ENCODE measurements around the gene GJA9.

The GJA9 gene

GRCh38 chr1:38898653-38899230, 17.4 kb upstream of the GJA9 start:
- no peaks in the 10 kb centered on the region for H3K27me3 ChIP-seq (ENCODE audit: insufficient read depth, insufficient read length)
- no peak overlapping the region for H3K4me3 ChIP-seq (ENCODE audit: insufficient read length, low read depth)
- H3K4me1 ChIP-seq (ENCODE audit: insufficient read depth, insufficient read length), result no peaks in the 10 kb centered on the region
- no peaks in the 10 kb centered on the region for H3K36me3 ChIP-seq (ENCODE audit: insufficient read depth, insufficient read length, low read length)
- no peak for DNase-seq (ENCODE audit: low read depth, low spot score)
- no peak overlapping the region for H3K9ac ChIP-seq (ENCODE audit: insufficient read length, low read depth)
- H3K9me3 ChIP-seq (ENCODE audit: insufficient read depth, low read length), result no peaks in the 10 kb centered on the region
- TF ChIP-seq ZNF274 (IDR thresholded peaks at IDR 0.05; ENCODE audit: low read depth, low read length), result no peak

- Histone ChIP-seq H3K27me3 (ENCODE audit: insufficient read depth, insufficient read length) (no peaks in the 10 kb centered on the region), H3K9me3 (ENCODE audit: insufficient read depth, low read length) (no peaks in the 10 kb centered on the region), H3K4me3 (ENCODE audit: insufficient read length, low read depth) (no peak overlapping the region), H3K9ac (ENCODE audit: insufficient read length, low read depth) (no peak overlapping the region), H3K4me1 (ENCODE audit: insufficient read depth, insufficient read length) (no peaks in the 10 kb centered on the region), H3K36me3 (ENCODE audit: insufficient read depth, insufficient read length, low read length) (no peaks in the 10 kb centered on the region)
- TF ChIP-seq SUZ12 (IDR thresholded peaks at IDR 0.05; ENCODE audit: extremely low read depth, insufficient read depth, insufficient read length), result no peak
- no peak for TF ChIP-seq YY1 (IDR thresholded peaks at IDR 0.05; ENCODE audit: insufficient read depth, insufficient read length)
- TF ChIP-seq ZNF274 (IDR thresholded peaks at IDR 0.05; ENCODE audit: low read depth, low read length), result no peak
- DNase-seq (ENCODE audit: low read depth, low spot score), result no peak
Observed at GRCh38 chr1:38896169-38896568, 14.8 kb upstream of the GJA9 start.

DNA sequence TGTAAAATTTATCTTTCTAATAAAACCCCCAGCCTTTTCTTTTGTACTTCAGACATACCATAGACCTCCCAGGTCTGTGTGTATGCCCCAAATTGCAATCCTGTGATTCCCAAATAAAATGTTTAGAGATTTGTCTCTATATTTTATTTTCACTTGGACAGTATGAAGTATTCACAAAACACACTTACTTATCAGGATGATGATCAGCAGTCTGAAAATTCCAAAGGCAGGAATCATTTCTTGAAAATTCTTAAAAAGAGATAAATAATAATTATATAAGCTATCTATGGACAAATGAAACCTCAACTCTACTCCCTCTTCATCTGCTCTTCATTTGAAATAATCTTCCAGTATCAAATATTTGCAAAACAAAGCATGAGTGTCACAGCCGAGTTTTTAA, 11.6 kb upstream of the GJA9 start:
- H3K9me3 ChIP-seq (ENCODE audit: insufficient read depth, low read length), result no peaks in the 10 kb centered on the region

GRCh38 chr1:38891753-38892152, 10.4 kb upstream of the GJA9 start:
- Histone ChIP-seq H3K4me3 (ENCODE audit: insufficient read length, low read depth) (no peak overlapping the region), H3K9ac (ENCODE audit: insufficient read length, low read depth) (no peak overlapping the region), H3K9me3 (ENCODE audit: insufficient read depth, low read length) (no peaks in the 10 kb centered on the region), H3K27me3 (ENCODE audit: insufficient read depth, insufficient read length) (no peaks in the 10 kb centered on the region), H3K4me1 (ENCODE audit: insufficient read depth, insufficient read length) (no peaks in the 10 kb centered on the region), H3K36me3 (ENCODE audit: insufficient read depth, insufficient read length, low read length) (no peaks in the 10 kb centered on the region)
- no peak for TF ChIP-seq ZNF274 (IDR thresholded peaks at IDR 0.05; ENCODE audit: low read depth, low read length)
- TF ChIP-seq YY1 (IDR thresholded peaks at IDR 0.05; ENCODE audit: insufficient read depth, insufficient read length), result no peak
- TF ChIP-seq SUZ12 (IDR thresholded peaks at IDR 0.05; ENCODE audit: extremely low read depth, insufficient read depth, insufficient read length), result no peak
- DNase-seq (ENCODE audit: low read depth, low spot score), result peak; percentile 43

More for the DNA sequence above, 11.6 kb upstream of the GJA9 start:
- no peaks in the 10 kb centered on the region for H3K4me1 ChIP-seq (ENCODE audit: insufficient read depth, insufficient read length)
- no peak overlapping the region for H3K4me3 ChIP-seq (ENCODE audit: insufficient read length, low read depth)
- no peak for TF ChIP-seq SUZ12 (IDR thresholded peaks at IDR 0.05; ENCODE audit: extremely low read depth, insufficient read depth, insufficient read length)
- TF ChIP-seq YY1 (IDR thresholded peaks at IDR 0.05; ENCODE audit: insufficient read depth, insufficient read length), result no peak
- no peak for TF ChIP-seq ZNF274 (IDR thresholded peaks at IDR 0.05; ENCODE audit: low read depth, low read length)
- H3K27me3 ChIP-seq (ENCODE audit: insufficient read depth, insufficient read length), result no peaks in the 10 kb centered on the region
- no peaks in the 10 kb centered on the region for H3K36me3 ChIP-seq (ENCODE audit: insufficient read depth, insufficient read length, low read length)
- no peak overlapping the region for H3K9ac ChIP-seq (ENCODE audit: insufficient read length, low read depth)
- no peak for DNase-seq (ENCODE audit: low read depth, low spot score)

DNA sequence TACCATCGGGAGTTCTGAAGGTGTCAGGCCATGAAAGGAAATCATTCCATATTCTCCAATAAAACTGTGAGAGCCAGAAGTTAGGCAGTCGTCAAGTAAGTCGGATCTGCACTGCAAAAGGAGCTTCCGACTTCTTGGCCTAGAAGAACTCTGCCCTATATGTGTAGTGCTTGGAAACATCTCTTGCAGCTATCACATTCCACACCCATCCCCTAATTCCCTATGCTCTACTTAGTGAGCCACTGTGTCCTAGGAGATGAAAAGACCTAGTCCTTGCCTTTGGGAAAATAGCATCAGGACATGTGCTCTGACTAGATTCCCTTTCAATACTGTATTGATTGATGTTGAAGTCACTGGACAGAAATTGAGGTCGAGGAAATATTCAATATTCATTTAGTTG, 8.2 kb upstream of the GJA9 start:
- Histone ChIP-seq H3K9me3 (ENCODE audit: insufficient read depth, low read length) (no peaks in the 10 kb centered on the region), H3K4me3 (ENCODE audit: insufficient read length, low read depth) (no peak overlapping the region), H3K4me1 (ENCODE audit: insufficient read depth, insufficient read length) (no peaks in the 10 kb centered on the region), H3K27me3 (ENCODE audit: insufficient read depth, insufficient read length) (no peaks in the 10 kb centered on the region), H3K9ac (ENCODE audit: insufficient read length, low read depth) (no peak overlapping the region), H3K36me3 (ENCODE audit: insufficient read depth, insufficient read length, low read length) (no peaks in the 10 kb centered on the region)
- TF ChIP-seq SUZ12 (IDR thresholded peaks at IDR 0.05; ENCODE audit: extremely low read depth, insufficient read depth, insufficient read length) (no peak), YY1 (IDR thresholded peaks at IDR 0.05; ENCODE audit: insufficient read depth, insufficient read length) (no peak), ZNF274 (IDR thresholded peaks at IDR 0.05; ENCODE audit: low read depth, low read length) (no peak)
- no peak for DNase-seq (ENCODE audit: low read depth, low spot score)

- Histone ChIP-seq H3K4me3 (ENCODE audit: insufficient read length, low read depth) (no peak overlapping the region), H3K36me3 (ENCODE audit: insufficient read depth, insufficient read length, low read length) (no peaks in the 10 kb centered on the region), H3K9ac (ENCODE audit: insufficient read length, low read depth) (no peak overlapping the region)
Observed at GRCh38 chr1:38888423-38889333, 7.3 kb upstream of the GJA9 start.

DNA sequence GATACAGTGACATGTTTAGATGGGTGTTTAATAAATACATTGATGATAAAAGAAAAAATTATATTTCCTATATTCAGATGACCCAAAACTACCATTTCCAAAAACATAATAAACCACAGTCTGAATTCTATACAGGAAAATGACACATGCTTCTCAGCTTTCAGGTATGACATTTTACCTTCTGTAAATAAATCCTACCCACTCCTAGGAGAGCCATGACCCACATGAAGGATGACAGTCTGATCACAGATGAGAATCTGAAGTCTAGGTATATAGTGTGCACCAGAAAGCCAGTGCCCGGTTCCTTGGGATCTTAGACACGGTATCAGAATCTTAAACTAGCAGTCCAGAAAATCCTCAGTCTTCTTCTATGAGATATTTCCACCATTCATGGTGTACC, 3.7 kb upstream of the GJA9 start:
- H3K9me3 ChIP-seq (ENCODE audit: insufficient read depth, low read length), result no peaks in the 10 kb centered on the region
- H3K4me1 ChIP-seq (ENCODE audit: insufficient read depth, insufficient read length), result no peaks in the 10 kb centered on the region
- no peaks in the 10 kb centered on the region for H3K36me3 ChIP-seq (ENCODE audit: insufficient read depth, insufficient read length, low read length)
- no peaks in the 10 kb centered on the region for H3K27me3 ChIP-seq (ENCODE audit: insufficient read depth, insufficient read length)
- TF ChIP-seq YY1 (IDR thresholded peaks at IDR 0.05; ENCODE audit: insufficient read depth, insufficient read length) (no peak), SUZ12 (IDR thresholded peaks at IDR 0.05; ENCODE audit: extremely low read depth, insufficient read depth, insufficient read length) (no peak), ZNF274 (IDR thresholded peaks at IDR 0.05; ENCODE audit: low read depth, low read length) (no peak)
- no peak overlapping the region for H3K4me3 ChIP-seq (ENCODE audit: insufficient read length, low read depth)
- DNase-seq (ENCODE audit: low read depth, low spot score), result no peak
- H3K9ac ChIP-seq (ENCODE audit: insufficient read length, low read depth), result no peak overlapping the region

More at GRCh38 chr1:38888423-38889333, 7.3 kb upstream of the GJA9 start:
- Histone ChIP-seq H3K9me3 (ENCODE audit: insufficient read depth, low read length) (no peaks in the 10 kb centered on the region), H3K27me3 (ENCODE audit: insufficient read depth, insufficient read length) (no peaks in the 10 kb centered on the region), H3K4me1 (ENCODE audit: insufficient read depth, insufficient read length) (no peaks in the 10 kb centered on the region)
- DNase-seq (ENCODE audit: low read depth, low spot score), result no peak
- TF ChIP-seq YY1 (IDR thresholded peaks at IDR 0.05; ENCODE audit: insufficient read depth, insufficient read length) (no peak), ZNF274 (IDR thresholded peaks at IDR 0.05; ENCODE audit: low read depth, low read length) (no peak), SUZ12 (IDR thresholded peaks at IDR 0.05; ENCODE audit: extremely low read depth, insufficient read depth, insufficient read length) (no peak)

Measured in NT2/D1 (cell line).